ENCODE results near the gene FITM1.

The FITM1 gene

GRCh38 chr14:24172871-24173281 lies 42.4 kb downstream of the FITM1 start:
- ChIA-PET CTCF (interaction anchor here (1.1 to 5.4 kb wide), 4 partner anchors 12 to 125 kb away, joined by 3 to 38 read pairs (median 4); partner anchors contain the start of genes IRF9 and PSME2), POLR2A (interaction anchor here (0.9 to 1.4 kb wide), 4 partner anchors 10 to 37 kb away, joined by 3 to 4 read pairs (median 3); partner anchors contain the start of genes IRF9 and PSME1)
- TF ChIP-seq CTCF (IDR thresholded peaks at IDR 0.05; ENCODE audit: control extremely low read depth, extremely low read depth, low read depth, missing control alignments) = no peak
- DNase-seq (ENCODE audit: extremely low spot score) = no peak

- no peak for TF ChIP-seq CTCF (IDR thresholded peaks at IDR 0.05; ENCODE audit: control extremely low read depth, extremely low read depth, low read depth, missing control alignments)
- DNase-seq (ENCODE audit: extremely low spot score) = no peak
- ChIA-PET CTCF (interaction anchor here (0.9 to 1.8 kb wide), 2 partner anchors 15 to 35 kb away, joined by 3 to 10 read pairs; partner anchors contain the start of genes EMC9 and IRF9), POLR2A (no interaction called here)
Observed at GRCh38 chr14:24176599-24176998, 46.1 kb downstream of the FITM1 start.

GRCh38 chr14:24177041-24177825 lies 46.8 kb downstream of the FITM1 start:
- ChIA-PET POLR2A (interaction anchor here (0.5 kb wide), 1 partner anchor 15 kb away, joined by 3 read pairs; no protein-coding TSS in a partner anchor), CTCF (interaction anchor here (0.9 to 1.8 kb wide), 4 partner anchors 8 to 36 kb away, joined by 3 to 10 read pairs (median 4); partner anchors contain the start of genes EMC9 and IRF9)
- TF ChIP-seq CTCF (IDR thresholded peaks at IDR 0.05; ENCODE audit: control extremely low read depth, extremely low read depth, low read depth, missing control alignments) = no peak
- DNase-seq (ENCODE audit: extremely low spot score) = no peak

GRCh38 chr14:24177891-24178290 lies 47.4 kb downstream of the FITM1 start:
- TF ChIP-seq CTCF (IDR thresholded peaks at IDR 0.05; ENCODE audit: control extremely low read depth, extremely low read depth, low read depth, missing control alignments) = no peak
- ChIA-PET CTCF (interaction anchor here (1.0 to 1.8 kb wide), 3 partner anchors 9 to 17 kb away, joined by 3 to 10 read pairs (median 5); partner anchors contain the start of gene IRF9), POLR2A (interaction anchor here (3.6 kb wide), 1 partner anchor 16 kb away, joined by 13 read pairs; the partner anchor contains the start of gene IRF9)
- DNase-seq (ENCODE audit: extremely low spot score) = no peak

- TF ChIP-seq CTCF (IDR thresholded peaks at IDR 0.05; ENCODE audit: control extremely low read depth, extremely low read depth, low read depth, missing control alignments) = no peak
- ChIA-PET CTCF (interaction anchor here (1.3 to 3.2 kb wide), 3 partner anchors 9 to 18 kb away, joined by 5 to 21 read pairs (median 10); partner anchors contain the start of gene IRF9), POLR2A (interaction anchor here (0.6 to 3.6 kb wide), 4 partner anchors 10 to 53 kb away, joined by 3 to 13 read pairs (median 4); partner anchors contain the start of genes IPO4 and IRF9)
- DNase-seq (ENCODE audit: extremely low spot score) = no peak
Observed at GRCh38 chr14:24178399-24179178, 48.1 kb downstream of the FITM1 start.
